Stimulated activated naive B cell treated with anti-CD40 and anti-IgM and Interleukin-4, amounts not matched to agents 10 μg/mL and 1 μg/mL and 100 μg/mL, for 72 hours (primary cell): ENCODE results near the gene BTBD7.
"Not testable (repeated sequence)": the region's sequence is repeated elsewhere in the genome, so short reads cannot be mapped to it uniquely, and the experiment has no call there.

ENCODE experiments used
- ATAC-seq, 2 donors: fragments of 150-1000 bp; cut with Tn5 transposase; replicated peaks; 2 replicates each; pipeline ENCODE4 v1.10.0; 2021; ENCODE audit warnings: moderate library complexity in 1 of 2
- DNase-seq: peaks from one replicate; pipeline ENCODE4 v3.0.0; 2021
- H3K27ac Mint-ChIP-seq: one replicate; pipeline ENCODE4 v1.8.0; 2022; ENCODE audit warnings: mild to moderate bottlenecking, mixed read lengths
- H3K27me3 Mint-ChIP-seq, 2 donors: one replicate each; pipeline ENCODE4 v1.8.0; 2022; ENCODE audit warnings: mixed read lengths in 2 of 2
- H3K36me3 Mint-ChIP-seq, 2 donors: one replicate each; pipeline ENCODE4 v1.8.0; 2022; ENCODE audit warnings: mixed read lengths in 2 of 2, mild to moderate bottlenecking in 1 of 2
- H3K4me1 Mint-ChIP-seq, 2 donors: one replicate each; pipeline ENCODE4 v1.8.0; 2022; ENCODE audit warnings: mixed read lengths in 2 of 2, mild to moderate bottlenecking in 1 of 2
- H3K4me3 Mint-ChIP-seq, 2 donors: one replicate each; pipeline ENCODE4 v1.8.0; 2022; ENCODE audit warnings: mild to moderate bottlenecking in 2 of 2, mixed read lengths in 2 of 2, moderate library complexity in 1 of 2
- H3K9me3 Mint-ChIP-seq, 2 donors: one replicate each; pipeline ENCODE4 v1.8.0; 2022; ENCODE audit warnings: mixed read lengths in 2 of 2, mild to moderate bottlenecking in 1 of 2

The BTBD7 gene

DNA sequence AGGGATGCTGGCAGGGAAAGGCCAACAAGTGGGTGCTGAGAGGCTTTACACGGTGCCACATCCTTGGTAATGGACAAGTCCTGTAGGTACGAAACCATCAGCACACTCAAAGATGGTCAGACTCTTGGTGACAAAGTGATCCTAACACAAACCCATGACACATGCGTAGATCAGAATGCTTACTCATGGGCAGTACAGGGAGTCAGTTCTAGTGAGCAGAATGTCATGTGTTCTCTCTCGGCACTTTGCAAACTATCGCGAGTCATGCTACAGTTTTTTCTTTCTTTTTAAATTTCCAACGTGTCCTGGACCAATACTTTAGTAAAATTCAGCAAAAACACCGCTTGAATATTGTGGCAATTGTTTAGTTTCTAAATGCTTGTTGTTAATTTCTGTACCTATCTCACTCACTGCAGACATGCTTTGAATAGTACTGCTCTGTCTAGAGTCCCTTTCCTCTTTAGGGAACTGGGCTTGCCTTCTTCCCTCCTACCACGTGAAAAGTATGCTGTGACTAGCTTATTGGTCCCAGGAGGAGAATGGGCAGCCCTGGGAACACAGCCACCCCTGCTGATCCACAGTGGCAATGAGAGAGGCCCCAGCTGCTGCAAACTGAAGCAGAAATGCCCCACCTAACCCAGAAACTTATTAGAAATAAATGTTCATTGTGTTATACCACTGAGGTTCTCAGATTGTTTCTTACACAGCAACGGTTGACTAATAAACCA is 63.3 kb downstream of the BTBD7 start:
- H3K27ac Mint-ChIP-seq: no peak overlapping the region
- H3K4me1 Mint-ChIP-seq: peaks cover 6 to 11% of the 10 kb centered on the region in 2 donors
- H3K4me3 Mint-ChIP-seq: no peak overlapping the region
- DNase-seq: no peak
- peaks cover 17 to 33% of the 10 kb centered on the region in 2 donors for H3K36me3 Mint-ChIP-seq
- ATAC-seq: no peak
- H3K9me3 Mint-ChIP-seq: no peaks in the 10 kb centered on the region
- H3K27me3 Mint-ChIP-seq: no peaks in the 10 kb centered on the region

- no peaks in the 10 kb centered on the region for H3K9me3 Mint-ChIP-seq
- no peak overlapping the region for H3K4me3 Mint-ChIP-seq
- peaks cover 24 to 41% of the 10 kb centered on the region in 2 donors for H3K36me3 Mint-ChIP-seq
- no peak for DNase-seq
- no peaks in the 10 kb centered on the region for H3K27me3 Mint-ChIP-seq
- no peak overlapping the region for H3K27ac Mint-ChIP-seq
- ATAC-seq: no peak
- H3K4me1 Mint-ChIP-seq: peaks cover 6 to 14% of the 10 kb centered on the region in 2 donors
Measured at GRCh38 chr14:93268406-93268805, 64.4 kb downstream of the BTBD7 start.

DNA sequence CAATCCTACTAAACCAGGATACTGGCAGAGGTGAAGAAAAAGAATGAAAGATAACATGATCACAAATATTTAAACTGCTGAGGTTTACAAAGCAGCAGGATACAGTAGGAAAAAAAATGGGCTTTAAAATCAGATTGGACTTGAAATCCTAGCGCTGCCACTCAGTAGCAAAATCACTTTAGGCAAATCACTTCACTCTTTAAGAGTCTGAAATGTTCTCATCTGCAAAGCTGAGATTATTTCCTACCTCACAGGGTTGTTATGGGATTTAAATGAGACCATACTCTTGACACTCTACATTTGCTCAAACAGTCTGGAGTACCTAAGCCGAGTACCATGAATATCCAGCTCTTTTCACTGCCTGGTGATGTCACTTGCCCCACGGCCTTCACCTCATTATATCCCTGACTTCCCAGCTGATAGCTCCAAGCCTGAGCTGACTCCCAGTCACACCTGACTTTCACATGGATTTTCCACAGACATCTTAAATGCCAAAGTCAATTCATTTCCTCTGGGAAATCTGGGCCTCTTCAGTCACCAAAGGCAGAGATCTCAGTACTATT is 65.6 kb downstream of the BTBD7 start:
- Mint-ChIP-seq H3K27ac (no peak overlapping the region), H3K4me3 (no peak overlapping the region), H3K27me3 (no peaks in the 10 kb centered on the region), H3K36me3 (peaks cover 21 to 41% of the 10 kb centered on the region in 2 donors), H3K9me3 (no peaks in the 10 kb centered on the region), H3K4me1 (peaks cover 6 to 11% of the 10 kb centered on the region in 2 donors)
- ATAC-seq (no peak), DNase-seq (no peak)

DNA sequence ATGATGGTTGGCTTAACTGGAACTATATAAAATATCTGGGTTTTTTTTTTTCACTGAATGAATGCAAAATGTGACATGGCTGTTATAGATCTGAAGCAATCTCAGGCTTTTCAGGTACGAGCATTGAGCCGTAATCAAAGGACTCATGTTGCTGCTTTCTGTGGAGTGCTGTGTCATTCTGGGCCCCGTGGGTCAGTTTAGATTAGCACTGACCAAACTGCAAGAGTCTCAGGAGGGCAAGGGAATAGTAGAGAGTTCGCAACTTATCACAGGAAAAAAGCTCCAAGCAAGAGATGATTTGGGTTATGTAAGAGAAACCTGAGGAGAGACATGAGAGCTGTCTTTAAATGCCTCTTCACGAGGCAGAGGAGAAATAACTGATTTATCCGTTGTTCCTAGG is 66.7 kb downstream of the BTBD7 start:
- Mint-ChIP-seq H3K27me3 (no peaks in the 10 kb centered on the region), H3K4me1 (peaks cover 6 to 9% of the 10 kb centered on the region in 2 donors), H3K36me3 (peaks cover 23 to 41% of the 10 kb centered on the region in 2 donors), H3K4me3 (no peak overlapping the region), H3K9me3 (no peaks in the 10 kb centered on the region), H3K27ac (no peak overlapping the region)
- DNase-seq (no peak), ATAC-seq (no peak)

- no peak overlapping the region for H3K27ac Mint-ChIP-seq
- no peak for DNase-seq
Measured at GRCh38 chr14:93263416-93263815, 69.4 kb downstream of the BTBD7 start.

DNA sequence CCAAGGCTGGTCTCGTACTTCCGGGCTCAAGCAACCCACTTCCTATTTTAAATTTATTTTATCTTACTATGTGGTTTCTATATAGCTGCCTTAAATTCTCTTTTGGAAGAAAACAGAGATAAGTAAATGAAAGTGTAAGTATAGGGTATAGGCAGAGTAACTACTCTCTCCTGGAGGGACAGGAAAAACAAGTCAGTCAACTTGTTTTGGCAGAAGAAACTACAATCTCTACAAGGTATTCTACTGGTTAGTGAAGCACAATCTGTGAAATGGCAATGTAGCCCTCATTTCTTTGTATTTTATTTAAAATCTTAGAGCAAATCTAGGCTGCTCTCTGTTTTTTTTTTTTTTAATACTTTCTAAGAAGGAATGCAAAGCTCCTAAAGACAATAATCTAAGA is 70.4 kb downstream of the BTBD7 start:
- H3K36me3 Mint-ChIP-seq: peaks cover 28 to 47% of the 10 kb centered on the region in 2 donors
- H3K4me3 Mint-ChIP-seq: no peak overlapping the region
- DNase-seq (no peak), ATAC-seq (no peak)
- H3K27ac Mint-ChIP-seq: no peak overlapping the region
- H3K9me3 Mint-ChIP-seq: no peaks in the 10 kb centered on the region
- no peaks in the 10 kb centered on the region for H3K27me3 Mint-ChIP-seq
- H3K4me1 Mint-ChIP-seq: peaks cover 6 to 8% of the 10 kb centered on the region in 2 donors

More at GRCh38 chr14:93263416-93263815, 69.4 kb downstream of the BTBD7 start:
- H3K27me3 Mint-ChIP-seq: no peaks in the 10 kb centered on the region
- H3K4me1 Mint-ChIP-seq: peaks cover 6 to 8% of the 10 kb centered on the region in 2 donors
- ATAC-seq: no peak
- H3K9me3 Mint-ChIP-seq: no peaks in the 10 kb centered on the region
- no peak overlapping the region for H3K4me3 Mint-ChIP-seq
- peaks cover 25 to 48% of the 10 kb centered on the region in 2 donors for H3K36me3 Mint-ChIP-seq

DNA sequence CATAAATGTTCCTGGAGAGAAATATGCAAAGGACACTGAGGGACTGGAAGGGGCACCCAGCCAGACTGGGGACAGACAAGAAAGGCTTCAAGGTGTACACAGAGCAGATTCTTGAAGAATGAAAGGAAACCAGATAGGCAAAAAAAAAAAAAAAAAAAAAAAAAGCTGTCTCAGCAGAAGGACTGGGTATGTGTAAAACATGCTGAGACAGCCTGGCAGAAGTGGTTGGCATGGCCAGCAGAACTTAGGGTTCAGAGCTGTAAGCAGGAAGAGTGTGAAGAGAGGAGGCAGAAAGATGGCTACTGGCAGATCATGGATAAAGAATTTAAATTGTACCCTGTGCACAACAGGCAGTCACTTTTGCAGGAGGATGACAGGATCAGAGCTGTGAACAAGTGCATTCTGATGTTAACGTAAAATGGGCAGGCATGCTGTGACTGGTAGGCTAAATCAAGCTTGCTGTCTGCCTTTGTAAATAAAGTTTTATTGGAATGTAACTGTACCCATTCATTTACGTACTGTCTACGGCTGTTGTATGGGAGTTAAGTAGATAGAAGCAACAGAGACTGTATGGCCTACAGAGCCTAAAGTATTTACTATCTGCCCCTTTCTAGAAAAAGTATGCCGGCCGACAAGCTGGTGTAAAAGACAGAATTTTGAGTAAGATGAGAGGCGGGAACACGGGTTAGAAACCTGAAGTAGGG is 83.6 kb downstream of the BTBD7 start:
- DNase-seq (no peak), ATAC-seq (no peak)
- H3K36me3 Mint-ChIP-seq: peaks cover 25 to 41% of the 10 kb centered on the region in 2 donors
- H3K27ac Mint-ChIP-seq: no peak overlapping the region
- H3K4me1 Mint-ChIP-seq: peaks cover 3 to 8% of the 10 kb centered on the region in 2 donors
- no peaks in the 10 kb centered on the region for H3K27me3 Mint-ChIP-seq
- H3K9me3 Mint-ChIP-seq: no peaks in the 10 kb centered on the region
- no peak overlapping the region for H3K4me3 Mint-ChIP-seq

DNA sequence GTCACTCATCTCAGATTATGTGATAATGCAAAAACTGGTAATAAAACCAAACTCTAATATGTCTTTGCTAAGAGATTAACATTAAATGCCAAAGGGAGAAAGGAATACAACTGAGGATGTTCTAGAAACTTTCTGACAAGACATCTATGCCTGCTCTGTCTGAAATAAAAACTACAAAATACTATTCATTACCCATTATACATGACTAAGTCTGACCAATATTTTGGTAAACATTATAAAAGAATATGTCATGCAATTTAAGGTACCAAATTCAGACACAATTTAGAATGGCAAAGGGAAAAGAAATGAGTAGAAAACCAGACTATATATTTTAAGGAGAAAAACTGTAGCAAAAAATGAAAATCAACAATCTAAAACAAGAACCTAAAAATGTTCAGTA is 86.3 kb downstream of the BTBD7 start:
- ATAC-seq (no peak), DNase-seq (no peak)
- H3K27me3 Mint-ChIP-seq: no peaks in the 10 kb centered on the region
- no peak overlapping the region for H3K4me3 Mint-ChIP-seq
- H3K36me3 Mint-ChIP-seq: peaks cover 33 to 56% of the 10 kb centered on the region in 2 donors
- H3K9me3 Mint-ChIP-seq: no peaks in the 10 kb centered on the region
- peaks cover 3 to 8% of the 10 kb centered on the region in 2 donors for H3K4me1 Mint-ChIP-seq
- H3K27ac Mint-ChIP-seq: no peak overlapping the region

- H3K36me3 Mint-ChIP-seq: peaks cover 33 to 59% of the 10 kb centered on the region in 2 donors
- DNase-seq (no peak), ATAC-seq (no peak)
- no peak overlapping the region for H3K27ac Mint-ChIP-seq
- H3K9me3 Mint-ChIP-seq: no peaks in the 10 kb centered on the region
- no peak overlapping the region for H3K4me3 Mint-ChIP-seq
- H3K4me1 Mint-ChIP-seq: peaks cover 3 to 10% of the 10 kb centered on the region in 2 donors
- no peaks in the 10 kb centered on the region for H3K27me3 Mint-ChIP-seq
Measured at GRCh38 chr14:93245764-93246420, 86.9 kb downstream of the BTBD7 start.

DNA sequence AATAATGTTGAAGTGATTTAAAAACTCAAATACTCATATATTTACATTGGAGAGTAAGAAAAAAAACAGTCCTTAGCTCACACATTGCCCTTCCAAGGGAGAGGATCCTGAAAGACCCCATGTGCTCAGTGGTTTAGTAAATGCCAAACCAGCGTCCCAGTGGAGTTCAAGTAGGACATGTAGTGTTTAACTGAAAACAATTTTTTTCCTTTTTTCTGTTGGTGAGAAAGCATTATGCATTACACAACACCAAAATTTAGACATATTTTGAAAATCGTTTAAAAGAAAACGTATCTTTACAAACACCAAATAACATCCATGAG is 92.2 kb downstream of the BTBD7 start:
- ATAC-seq (peak; percentile 12 to 46), DNase-seq (no peak)
- no peak overlapping the region for H3K4me3 Mint-ChIP-seq
- H3K27ac Mint-ChIP-seq: no peak overlapping the region
- H3K9me3 Mint-ChIP-seq: no peaks in the 10 kb centered on the region
- no peaks in the 10 kb centered on the region for H3K27me3 Mint-ChIP-seq
- peaks cover 0 to 5% of the 10 kb centered on the region in 2 donors for H3K4me1 Mint-ChIP-seq
- peaks cover 17 to 27% of the 10 kb centered on the region in 2 donors for H3K36me3 Mint-ChIP-seq

DNA sequence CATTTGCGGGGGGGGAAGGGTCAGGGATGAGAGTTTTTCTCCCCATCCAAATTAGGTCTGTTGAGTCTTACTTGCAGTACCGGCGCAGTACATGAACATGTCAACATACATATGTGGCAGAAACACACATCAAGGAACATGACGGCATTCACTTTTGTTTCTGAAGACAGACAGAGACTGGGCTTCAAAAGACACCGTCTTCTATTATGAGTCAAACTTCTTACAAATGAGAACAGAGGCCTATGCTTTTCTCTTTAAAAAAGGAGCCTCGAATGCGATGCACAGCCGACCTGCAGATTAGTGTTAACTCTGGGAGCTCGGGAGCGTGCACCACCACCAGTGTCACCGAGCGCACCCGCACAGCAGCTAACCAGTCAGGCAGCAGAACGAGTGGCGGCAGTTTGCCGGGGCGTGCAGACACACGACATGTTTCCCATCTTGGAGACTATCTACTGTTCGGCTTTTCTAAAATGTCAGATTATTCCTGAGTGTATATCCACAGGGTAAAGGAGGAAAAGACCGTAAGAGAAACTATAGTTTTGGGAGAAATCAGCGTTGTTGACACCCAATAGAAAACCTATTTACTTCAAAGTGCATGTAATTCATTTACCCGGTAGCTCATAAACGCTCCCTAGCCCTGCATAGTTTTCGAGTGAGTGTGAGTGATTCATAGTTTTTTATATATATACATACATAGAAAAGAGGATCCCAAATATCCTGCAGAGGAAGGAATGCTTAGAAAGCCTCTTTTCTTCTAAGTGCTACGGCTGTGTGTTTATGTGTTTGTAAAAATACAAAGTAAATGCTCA is 92.8 kb downstream of the BTBD7 start:
- H3K4me3 Mint-ChIP-seq: no peak overlapping the region
- no peaks in the 10 kb centered on the region for H3K9me3 Mint-ChIP-seq
- no peaks in the 10 kb centered on the region for H3K27me3 Mint-ChIP-seq
- H3K36me3 Mint-ChIP-seq: peaks cover 13 to 22% of the 10 kb centered on the region in 2 donors
- no peak for ATAC-seq
- DNase-seq: no peak
- H3K4me1 Mint-ChIP-seq: peaks cover 2 to 9% of the 10 kb centered on the region in 2 donors
- H3K27ac Mint-ChIP-seq: no peak overlapping the region

- no peak for ATAC-seq
- Mint-ChIP-seq H3K4me1 (peaks cover 15 to 23% of the 10 kb centered on the region in 2 donors), H3K9me3 (peaks cover 0 to 4% of the 10 kb centered on the region in 2 donors), H3K36me3 (peaks cover 5 to 12% of the 10 kb centered on the region in 2 donors), H3K27ac (peak overlapping the region; percentile 75), H3K4me3 (no peak overlapping the region), H3K27me3 (peaks cover 17% of the 10 kb centered on the region in 2 donors)
- no peak for DNase-seq
Measured at GRCh38 chr14:93234798-93235197, 98.0 kb downstream of the BTBD7 start.

- Mint-ChIP-seq H3K36me3 (peaks cover 16 to 27% of the 10 kb centered on the region in 2 donors), H3K4me1 (peaks cover 15 to 23% of the 10 kb centered on the region in 2 donors), H3K27me3 (peaks cover 17 to 18% of the 10 kb centered on the region in 2 donors)
- not testable (repeated sequence) for H3K4me3 Mint-ChIP-seq, H3K27ac Mint-ChIP-seq, DNase-seq, H3K9me3 Mint-ChIP-seq, ATAC-seq
Measured at GRCh38 chr14:93233078-93233477, 99.8 kb downstream of the BTBD7 start.

GRCh38 chr14:93232159-93232558 is 100.7 kb downstream of the BTBD7 start:
- Mint-ChIP-seq H3K36me3 (peaks cover 20 to 35% of the 10 kb centered on the region in 2 donors), H3K9me3 (peaks cover 0 to 4% of the 10 kb centered on the region in 2 donors), H3K27me3 (peaks cover 17 to 18% of the 10 kb centered on the region in 2 donors), H3K4me1 (peaks cover 15 to 23% of the 10 kb centered on the region in 2 donors), H3K4me3 (no peak overlapping the region), H3K27ac (no peak overlapping the region)
- DNase-seq (no peak), ATAC-seq (no peak)
